Activated CD4-positive, alpha-beta T cell treated with anti-CD3 and anti-CD28 coated beads, Interleukin-2, amount 10 ng/mL, durations not matched to agents 24 days and 14 days (primary cell): ENCODE results near the gene IL15. TPM values are rescaled to one million over a fixed set of nuclear protein-coding genes. Genes with fewer than 3 reads are reported as not detected.
"Not testable (repeated sequence)": the region's sequence is repeated elsewhere in the genome, so short reads cannot be mapped to it uniquely, and the experiment has no call there.

Experiments
- DNase-seq: peaks from one replicate; pipeline ENCODE4 v3.0.0; 2022
- H3K27ac Mint-ChIP-seq: one replicate; pipeline ENCODE4 v1.8.0; 2022; ENCODE audit warnings: mild to moderate bottlenecking, mixed read lengths
- H3K27me3 Mint-ChIP-seq: one replicate; pipeline ENCODE4 v1.8.0; 2022; ENCODE audit warnings: mixed read lengths
- H3K36me3 Mint-ChIP-seq: one replicate; pipeline ENCODE4 v1.8.0; 2022; ENCODE audit warnings: low read depth, mild to moderate bottlenecking, mixed read lengths
- H3K4me1 Mint-ChIP-seq: one replicate; pipeline ENCODE4 v1.8.0; 2021; ENCODE audit warnings: mixed read lengths
- H3K4me3 Mint-ChIP-seq: one replicate; pipeline ENCODE4 v1.8.0; 2022; ENCODE audit warnings: mild to moderate bottlenecking, moderate library complexity, mixed read lengths
- H3K9me3 Mint-ChIP-seq: one replicate; pipeline ENCODE4 v1.8.0; 2021; ENCODE audit warnings: mixed read lengths
- intact Hi-C: fragments of 100-400 bp; cut with micrococcal nuclease; formaldehyde crosslinking; loops from one replicate; pipeline ENCODE4 v1.15.1; 2023
- total RNA-seq: library from RNA; stranded (reverse); gene quantifications from 2 replicates; pipeline ENCODE4 v1.2.3, GENCODE V29; 2022

Gene IL15
- total RNA-seq, 1 donor from 2014 or later = 0.86 TPM

- no peak overlapping the region for H3K4me3 Mint-ChIP-seq
Observed at GRCh38 chr4:141657550-141658250, 21.3 kb downstream of the IL15 start.

GRCh38 chr4:141658309-141658708 is 21.9 kb downstream of the IL15 start:
- no peak overlapping the region for H3K4me3 Mint-ChIP-seq
- no peaks in the 10 kb centered on the region for H3K9me3 Mint-ChIP-seq
- no peak overlapping the region for H3K27ac Mint-ChIP-seq
- no peaks in the 10 kb centered on the region for H3K27me3 Mint-ChIP-seq
- intact Hi-C loops = no loop called here
- peaks cover 3% of the 10 kb centered on the region for H3K4me1 Mint-ChIP-seq
- DNase-seq = no peak
- H3K36me3 Mint-ChIP-seq = no peaks in the 10 kb centered on the region

More at GRCh38 chr4:141657550-141658250, 21.3 kb downstream of the IL15 start:
- Mint-ChIP-seq H3K4me1 (peaks cover 3% of the 10 kb centered on the region), H3K36me3 (no peaks in the 10 kb centered on the region), H3K9me3 (no peaks in the 10 kb centered on the region), H3K27ac (no peak overlapping the region), H3K27me3 (no peaks in the 10 kb centered on the region)
- no peak for DNase-seq
- intact Hi-C loops = no loop called here

- Mint-ChIP-seq H3K9me3 (no peaks in the 10 kb centered on the region), H3K4me1 (peaks cover 3% of the 10 kb centered on the region), H3K27me3 (no peaks in the 10 kb centered on the region), H3K4me3 (no peak overlapping the region), H3K36me3 (no peaks in the 10 kb centered on the region), H3K27ac (no peak overlapping the region)
- DNase-seq = no peak
- intact Hi-C loops = no loop called here
Observed at GRCh38 chr4:141659539-141659938, 23.2 kb downstream of the IL15 start.

GRCh38 chr4:141660880-141661279 is 24.5 kb downstream of the IL15 start:
- Mint-ChIP-seq H3K36me3 (no peaks in the 10 kb centered on the region), H3K27ac (no peak overlapping the region), H3K9me3 (no peaks in the 10 kb centered on the region), H3K4me1 (peaks cover 3% of the 10 kb centered on the region), H3K4me3 (no peak overlapping the region), H3K27me3 (no peaks in the 10 kb centered on the region)
- intact Hi-C loops = no loop called here
- no peak for DNase-seq

- Mint-ChIP-seq H3K27me3 (no peaks in the 10 kb centered on the region), H3K36me3 (no peaks in the 10 kb centered on the region), H3K27ac (no peak overlapping the region), H3K4me1 (no peaks in the 10 kb centered on the region), H3K9me3 (no peaks in the 10 kb centered on the region), H3K4me3 (no peak overlapping the region)
- intact Hi-C loops = no loop called here
- DNase-seq = no peak
Observed at GRCh38 chr4:141668200-141668910, 32.0 kb downstream of the IL15 start.

- Mint-ChIP-seq H3K27ac (no peak overlapping the region), H3K9me3 (no peaks in the 10 kb centered on the region), H3K4me3 (no peak overlapping the region), H3K27me3 (no peaks in the 10 kb centered on the region), H3K4me1 (no peaks in the 10 kb centered on the region), H3K36me3 (no peaks in the 10 kb centered on the region)
- intact Hi-C loops = no loop called here
- DNase-seq = no peak
Observed at GRCh38 chr4:141669501-141669900, 33.1 kb downstream of the IL15 start.

GRCh38 chr4:141675384-141675783 is 39.0 kb downstream of the IL15 start:
- Mint-ChIP-seq H3K27ac (no peak overlapping the region), H3K9me3 (no peaks in the 10 kb centered on the region), H3K27me3 (no peaks in the 10 kb centered on the region), H3K4me1 (no peaks in the 10 kb centered on the region), H3K4me3 (no peak overlapping the region), H3K36me3 (no peaks in the 10 kb centered on the region)
- no peak for DNase-seq
- intact Hi-C loops = no loop called here

- Mint-ChIP-seq H3K4me1 (no peaks in the 10 kb centered on the region), H3K27ac (no peak overlapping the region), H3K9me3 (no peaks in the 10 kb centered on the region), H3K4me3 (no peak overlapping the region), H3K27me3 (no peaks in the 10 kb centered on the region), H3K36me3 (no peaks in the 10 kb centered on the region)
- DNase-seq = no peak
- intact Hi-C loops = no loop called here
Observed at GRCh38 chr4:141676087-141676670, 39.8 kb downstream of the IL15 start.

- no peak overlapping the region for H3K27ac Mint-ChIP-seq
- no peak for DNase-seq
- H3K4me3 Mint-ChIP-seq = no peak overlapping the region
Observed at GRCh38 chr4:141680060-141680459, 43.7 kb downstream of the IL15 start.

GRCh38 chr4:141684785-141685184 is 48.4 kb downstream of the IL15 start:
- no peak for DNase-seq
- H3K4me1 Mint-ChIP-seq = no peaks in the 10 kb centered on the region
- no peaks in the 10 kb centered on the region for H3K9me3 Mint-ChIP-seq
- no peak overlapping the region for H3K4me3 Mint-ChIP-seq
- intact Hi-C loops = no loop called here
- H3K36me3 Mint-ChIP-seq = no peaks in the 10 kb centered on the region
- H3K27ac Mint-ChIP-seq = no peak overlapping the region
- H3K27me3 Mint-ChIP-seq = no peaks in the 10 kb centered on the region

More at GRCh38 chr4:141680060-141680459, 43.7 kb downstream of the IL15 start:
- H3K9me3 Mint-ChIP-seq = no peaks in the 10 kb centered on the region
- no peaks in the 10 kb centered on the region for H3K27me3 Mint-ChIP-seq
- no peaks in the 10 kb centered on the region for H3K36me3 Mint-ChIP-seq
- no peaks in the 10 kb centered on the region for H3K4me1 Mint-ChIP-seq
- intact Hi-C loops = no loop called here

- H3K27me3 Mint-ChIP-seq = no peaks in the 10 kb centered on the region
- no peaks in the 10 kb centered on the region for H3K9me3 Mint-ChIP-seq
- H3K36me3 Mint-ChIP-seq = no peaks in the 10 kb centered on the region
- no peak overlapping the region for H3K27ac Mint-ChIP-seq
- intact Hi-C loops = no loop called here
- no peak overlapping the region for H3K4me3 Mint-ChIP-seq
- H3K4me1 Mint-ChIP-seq = no peaks in the 10 kb centered on the region
- DNase-seq = no peak
Observed at GRCh38 chr4:141686146-141686775, 49.9 kb downstream of the IL15 start.

- H3K4me3 Mint-ChIP-seq = no peak overlapping the region
- no peaks in the 10 kb centered on the region for H3K9me3 Mint-ChIP-seq
- intact Hi-C loops = no loop called here
- no peak overlapping the region for H3K27ac Mint-ChIP-seq
- H3K36me3 Mint-ChIP-seq = no peaks in the 10 kb centered on the region
- no peaks in the 10 kb centered on the region for H3K27me3 Mint-ChIP-seq
- DNase-seq = no peak
- no peaks in the 10 kb centered on the region for H3K4me1 Mint-ChIP-seq
Observed at GRCh38 chr4:141686879-141687278, 50.5 kb downstream of the IL15 start.

GRCh38 chr4:141689726-141690296 is 53.4 kb downstream of the IL15 start:
- H3K9me3 Mint-ChIP-seq, H3K36me3 Mint-ChIP-seq, intact Hi-C loops, H3K4me3 Mint-ChIP-seq, H3K4me1 Mint-ChIP-seq, H3K27me3 Mint-ChIP-seq, DNase-seq, H3K27ac Mint-ChIP-seq: not testable (repeated sequence)

- H3K27me3 Mint-ChIP-seq, intact Hi-C loops, H3K4me3 Mint-ChIP-seq, H3K36me3 Mint-ChIP-seq, H3K9me3 Mint-ChIP-seq, H3K4me1 Mint-ChIP-seq, H3K27ac Mint-ChIP-seq, DNase-seq: not testable (repeated sequence)
Observed at GRCh38 chr4:141691247-141691646, 54.9 kb downstream of the IL15 start.
